Smooth muscle cell of the pulmonary artery (primary cell): ENCODE data around the gene DUSP5. TPM values are rescaled to one million over a fixed set of nuclear protein-coding genes. Genes with fewer than 3 reads are reported as not detected.

Source experiments
- total RNA-seq: library from RNA; depleted of rRNA; stranded (reverse); fragments of >200 nt; gene quantifications from 2 replicates; pipeline ENCODE4 v1.2.3, GENCODE V29; 2014

Gene DUSP5
- 11.0 and 15.8 TPM in 2 replicates for total RNA-seq

GRCh38 chr10:110497438-110498086 is at the start of gene DUSP5:
Gene DUSP5 (plus strand): TSS chr10:110497907. CDS start chr10:110498122, 215 bp downstream.

Other genes with a start within 250 kb of the DUSP5 start
- gene SMNDC1, start 193.0 kb upstream of the DUSP5 start, total RNA-seq: 8.9 and 9.3 TPM in 2 replicates
- gene SMC3, start 69.8 kb downstream of the DUSP5 start, total RNA-seq: 18.4 and 21.4 TPM in 2 replicates
- 2.4 and 5.1 TPM in 2 replicates for gene RBM20, start 146.4 kb downstream of the DUSP5 start, total RNA-seq